Liver (tissue), 9 donors: Measurements from ENCODE around the gene SLAIN1. TPM values are rescaled to one million over a fixed set of nuclear protein-coding genes. Genes with fewer than 3 reads are reported as not detected.

Source experiments
- DNase-seq: peaks from one replicate; pipeline ENCODE4 v3.0.0-alpha.2; 2017; ENCODE audit warnings: low spot score
- H3K27ac ChIP-seq, 2 donors: one replicate each; pipeline ENCODE4 v1.7.0; 2013; ENCODE audit warnings: inconsistent platforms in 2 of 2, low read length in 2 of 2, control low read depth in 1 of 2, low read depth in 1 of 2, mild to moderate bottlenecking in 1 of 2
- H3K27me3 ChIP-seq, 4 donors: one replicate each; pipeline versions ENCODE4 v1.6.1 to v1.7.0; 2013; ENCODE audit warnings: low read length in 3 of 4, inconsistent platforms in 1 of 4, mild to moderate bottlenecking in 1 of 4, moderate library complexity in 1 of 4; ENCODE audit not compliant: control insufficient read depth in 4 of 4, insufficient read depth in 4 of 4
- H3K36me3 ChIP-seq, 4 donors: one replicate each; pipeline versions ENCODE4 v1.6.1 to v1.7.0; 2013; ENCODE audit warnings: low read length in 3 of 4, mild to moderate bottlenecking in 3 of 4, low read depth in 1 of 4, moderate library complexity in 1 of 4; ENCODE audit not compliant: control insufficient read depth in 4 of 4, insufficient read depth in 3 of 4
- H3K4me1 ChIP-seq, 4 donors: one replicate each; pipeline versions ENCODE4 v1.6.1 to v1.7.0; 2013; ENCODE audit warnings: low read length in 3 of 4, mild to moderate bottlenecking in 3 of 4, moderate library complexity in 1 of 4; ENCODE audit not compliant: control insufficient read depth in 4 of 4, insufficient read depth in 4 of 4
- H3K4me3 ChIP-seq, 3 donors: one replicate each; pipeline versions ENCODE4 v1.6.1 to v1.7.0; 2013; ENCODE audit warnings: low read length in 3 of 3, control low read depth in 1 of 3, low read depth in 1 of 3, mild to moderate bottlenecking in 1 of 3
- H3K9ac ChIP-seq, 2 donors: one replicate each; pipeline ENCODE4 v1.7.0; 2013; ENCODE audit warnings: low read length in 2 of 2, mild to moderate bottlenecking in 2 of 2, moderate library complexity in 2 of 2, control low read depth in 1 of 2, low read depth in 1 of 2
- H3K9me3 ChIP-seq, 4 donors: one replicate each; pipeline versions ENCODE4 v1.6.1 to v1.7.0; 2013; ENCODE audit warnings: low read length in 3 of 4; ENCODE audit not compliant: control insufficient read depth in 4 of 4
- ATF3 ChIP-seq: IDR thresholded peaks from 2 replicates; pipeline ENCODE4 v1.6.1; 2016; ENCODE audit warnings: antibody characterized with exemption
- CTCF ChIP-seq: fragments of 150-350 bp; IDR thresholded peaks from 2 replicates; pipeline ENCODE4 v1.5.1; 2017; ENCODE audit warnings: improper control_type of control experiment, low read depth, low read length; ENCODE audit not compliant: missing input control
- EGR1 ChIP-seq, 2 donors: IDR thresholded peaks; 2 replicates each; pipeline ENCODE4 v1.6.1; 2016 to 2018; ENCODE audit warnings: antibody characterized with exemption in 2 of 2, low read depth in 2 of 2
- FOXA1 ChIP-seq: IDR thresholded peaks from 2 replicates; pipeline ENCODE4 v1.6.1; 2016; ENCODE audit warnings: antibody characterized with exemption
- FOXA2 ChIP-seq: IDR thresholded peaks from 2 replicates; pipeline ENCODE4 v1.6.1; 2016; ENCODE audit warnings: antibody characterized with exemption
- GABPA ChIP-seq, 2 donors: IDR thresholded peaks in 1 of 2; conservative IDR thresholded peaks in 1 of 2; 2 replicates each; pipeline ENCODE4 v1.6.1; 2016; ENCODE audit warnings: antibody characterized with exemption in 2 of 2, mild to moderate bottlenecking in 1 of 2, moderate library complexity in 1 of 2
- HNF4A ChIP-seq, 2 donors: conservative IDR thresholded peaks; 2 replicates each; pipeline ENCODE4 v1.6.1; 2016; ENCODE audit warnings: antibody characterized with exemption in 2 of 2, mild to moderate bottlenecking in 2 of 2
- HNF4G ChIP-seq: IDR thresholded peaks from 2 replicates; pipeline ENCODE4 v1.6.1; 2016; ENCODE audit warnings: antibody characterized with exemption
- JUND ChIP-seq, 2 donors: IDR thresholded peaks; 2 replicates each; pipeline ENCODE4 v1.6.1; 2016; ENCODE audit warnings: antibody characterized with exemption in 2 of 2
- MAX ChIP-seq: IDR thresholded peaks from 2 replicates; pipeline ENCODE4 v1.6.1; 2016; ENCODE audit warnings: antibody characterized with exemption
- RAD21 ChIP-seq, 2 donors: IDR thresholded peaks; 2 replicates each; pipeline ENCODE4 v1.6.1; 2016; ENCODE audit warnings: antibody characterized with exemption in 2 of 2, mild to moderate bottlenecking in 2 of 2
- REST ChIP-seq: IDR thresholded peaks from 2 replicates; pipeline ENCODE4 v1.6.1; 2016; ENCODE audit warnings: antibody characterized with exemption, mild to moderate bottlenecking
- RXRA ChIP-seq, 2 donors: IDR thresholded peaks; 2 replicates each; pipeline ENCODE4 v1.6.1; 2017 to 2018; ENCODE audit warnings: antibody characterized with exemption in 2 of 2, mild to moderate bottlenecking in 1 of 2
- SP1 ChIP-seq: IDR thresholded peaks from 2 replicates; pipeline ENCODE4 v1.6.1; 2018; ENCODE audit warnings: antibody characterized with exemption, mild to moderate bottlenecking
- TAF1 ChIP-seq: conservative IDR thresholded peaks from 2 replicates; pipeline ENCODE4 v1.6.1; 2016; ENCODE audit warnings: antibody characterized with exemption, mild to moderate bottlenecking
- ZBTB33 ChIP-seq: IDR thresholded peaks from 2 replicates; pipeline ENCODE4 v1.6.1; 2016; ENCODE audit warnings: antibody characterized with exemption
- WGBS: extraction: QIAGEN DNeasy Blood & Tissue Kit; methylation state at CpG from one replicate; pipeline ENCODE4 v1.1.7; 2013; 5-methylcytosine and 5-hydroxymethylcytosine counted together
- polyA plus RNA-seq, 2 donors: library from polyadenylated mRNA; stranded (reverse) in 1 of 2; unstranded in 1 of 2; fragments of 200-250 nt in 1 of 2; fragments of >200 nt in 1 of 2; fragmentation: Nextera tagmentation in 1 of 2; extraction: Ambion mirVana in 1 of 2; gene quantifications; one replicate each; pipeline versions ENCODE4 v1.2.1 to v1.2.3, GENCODE V29; 2013 to 2015
- total RNA-seq, 2 donors: library from RNA; depleted of rRNA; stranded (reverse); fragments of >200 nt; gene quantifications; one replicate each; pipeline ENCODE4 v1.2.3, GENCODE V29; 2014
- donor health status: healthy.
- donor health status: healthy.
- donor health status: healthy.
- donor health status: healthy.
- donor health status: healthy.

Gene SLAIN1
- total and polyA plus RNA-seq, 4 donors: 1.9 to 7.9 (median 7.1) TPM

- H3K9me3 ChIP-seq: no peaks in the 10 kb centered on the region
- no peaks in the 10 kb centered on the region for H3K4me1 ChIP-seq
- H3K27ac ChIP-seq: no peak overlapping the region
- no peak overlapping the region for H3K4me3 ChIP-seq
- H3K27me3 ChIP-seq: no peaks in the 10 kb centered on the region
- WGBS: 93% methylated on average over 6 of the region's 6 CpGs
- TF ChIP-seq ZBTB33 (no peak), JUND (IDR thresholded peaks at IDR 0.05) (no peak), MAX (no peak), RXRA (IDR thresholded peaks at IDR 0.05) (no peak), SP1 (no peak), REST (no peak), EGR1 (IDR thresholded peaks at IDR 0.05; ENCODE audit: low read depth in 2 of 2) (no peak), TAF1 (no peak), HNF4G (no peak), FOXA2 (no peak), CTCF (no peak), RAD21 (IDR thresholded peaks at IDR 0.05) (no peak), ATF3 (no peak), GABPA (IDR thresholded peaks at IDR 0.05 in 1 of 2, conservative IDR thresholded peaks at IDR 0.05 in 1 of 2) (no peak), HNF4A (conservative IDR thresholded peaks at IDR 0.05) (no peak), FOXA1 (no peak)
- peaks cover 0 to 5% (median 2%) of the 10 kb centered on the region in 4 donors for H3K36me3 ChIP-seq
- no peak for DNase-seq
- no peak overlapping the region for H3K9ac ChIP-seq
Observed at GRCh38 chr13:77724092-77724491, 26.6 kb downstream of the SLAIN1 start.

GRCh38 chr13:77725071-77725470 is 27.6 kb downstream of the SLAIN1 start:
- H3K4me3 ChIP-seq: no peak overlapping the region
- H3K4me1 ChIP-seq: no peaks in the 10 kb centered on the region
- no peaks in the 10 kb centered on the region for H3K9me3 ChIP-seq
- 89% methylated on average over 1 of the region's 1 CpG for WGBS
- peaks cover 0 to 5% (median 2%) of the 10 kb centered on the region in 4 donors for H3K36me3 ChIP-seq
- DNase-seq: no peak
- TF ChIP-seq TAF1: no peak
- no peaks in the 10 kb centered on the region for H3K27me3 ChIP-seq
- H3K9ac ChIP-seq: no peak overlapping the region
- no peak overlapping the region for H3K27ac ChIP-seq
